ENCODE data around the gene PRKAB1. TPM values are rescaled to one million over a fixed set of nuclear protein-coding genes. Genes with fewer than 3 reads are reported as not detected.
A peak's percentile ranks its signal among the peaks of the same experiment; 100 is the strongest.

Gene PRKAB1
- total and polyA plus RNA-seq, 9 of the 15 experiments (the other 6 are each of a cell fraction or from before 2014, with no cell fraction given), result 32.6 to 94.2 (median 63.8) TPM

DNA sequence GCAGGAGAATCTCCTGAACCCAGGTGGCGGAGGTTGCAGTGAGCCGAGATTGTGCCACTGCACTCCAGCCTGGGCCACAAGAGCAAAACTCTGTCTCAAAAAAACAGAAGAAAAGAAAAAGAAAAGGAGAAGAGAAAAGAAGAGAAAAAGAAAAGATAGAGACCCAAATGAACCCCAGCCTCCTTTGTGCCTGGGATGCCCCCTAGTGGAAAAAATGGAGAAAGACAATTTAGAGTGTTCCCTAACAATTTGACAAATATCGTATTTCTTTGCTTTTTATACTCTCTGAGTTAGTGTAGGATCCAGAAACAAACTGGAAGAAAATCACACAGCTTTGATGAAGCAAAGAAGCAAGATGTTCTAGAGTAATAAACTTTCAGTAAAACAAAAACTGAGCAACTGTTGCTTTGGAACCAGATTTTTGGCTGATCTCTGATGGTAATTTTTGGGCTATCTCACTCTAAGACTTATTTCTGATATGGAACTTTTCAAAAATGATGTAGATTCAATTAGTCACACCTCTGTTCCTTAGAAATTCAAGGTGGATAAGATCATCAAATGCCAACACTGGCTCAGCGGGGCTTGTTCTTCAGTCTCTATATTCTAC, 18.6 kb upstream of the PRKAB1 start (continued):
- peak; percentile 65 to 82 for TF ChIP-seq RAD21 (CRISPR knock-in tag; conservative IDR thresholded peaks at IDR 0.05 in 1 of 2, IDR thresholded peaks at IDR 0.05 in 1 of 2)
- no peak for TF ChIP-seq RBM15 (IDR thresholded peaks at IDR 0.05; ENCODE audit: insufficient read depth, low read length)
- no peak for TF ChIP-seq NBN (IDR thresholded peaks at IDR 0.05; ENCODE audit: low read depth)
- TF ChIP-seq ELF1 (tag; IDR thresholded peaks at IDR 0.05), result no peak
- TF ChIP-seq NRF1 (conservative IDR thresholded peaks at IDR 0.05 in 1 of 2, IDR thresholded peaks at IDR 0.05 in 1 of 2), result no peak
- no peak for TF ChIP-seq ZNF444 (CRISPR knock-in tag; IDR thresholded peaks at IDR 0.05)
- no peak for TF ChIP-seq YBX1 (IDR thresholded peaks at IDR 0.05)

- no peak overlapping the region for H2AFZ ChIP-seq (ENCODE audit: low read depth, low read length)
- H3K9me1 ChIP-seq (ENCODE audit: control insufficient read depth, insufficient read depth, low read length), result no peaks in the 10 kb centered on the region
- ATAC-seq (no peak), FAIRE-seq (no peak), DNase-seq (ENCODE audit: extremely low read depth in 1 of 4, low spot score in 3 of 4) (no peak)
- H3K79me2 ChIP-seq (ENCODE audit: control insufficient read depth, insufficient read depth, low read length), result no peaks in the 10 kb centered on the region
- intact Hi-C loops (cut with micrococcal nuclease), result no loop called here
- no TSS peak for BruUV-seq (replicated peaks)
- CTCF ChIA-PET (ENCODE audit: low intra/inter-chr PET ratio), result interaction anchor here (0.5 kb wide), 1 partner anchor 9 kb away, joined by 3 read pairs; no protein-coding TSS in a partner anchor
- no peaks in the 10 kb centered on the region for H3K4me1 ChIP-seq (replicated peaks in 1 of 2; ENCODE audit: control insufficient read depth in 2 of 2, insufficient read depth in 2 of 2, low read length in 2 of 2)
- H4K20me1 ChIP-seq (replicated peaks; ENCODE audit: control insufficient read depth, insufficient read depth, low read length), result no peaks in the 10 kb centered on the region
- H3K9me3 ChIP-seq (replicated peaks; ENCODE audit: control insufficient read depth, insufficient read depth, low read depth, low read length), result no peaks in the 10 kb centered on the region
- no peak overlapping the region for H3K9ac ChIP-seq (ENCODE audit: insufficient read depth in 1 of 2, low read depth in 2 of 2, low read length in 2 of 2)
- POLR2A ChIA-PET, result interaction anchor here (0.9 kb wide), 1 partner anchor 10 kb away, joined by 3 read pairs; no protein-coding TSS in a partner anchor
- 11% methylated on average over 3 of the region's 3 CpGs for WGBS (ENCODE audit: insufficient coverage, low coverage, missing lambda C conversion rate)
- in situ Hi-C loops (cut with MboI), result no loop called here
- H3K27ac ChIP-seq (ENCODE audit: extremely low read depth, low read depth, low read length), result no peak overlapping the region
- H3K36me3 ChIP-seq (ENCODE audit: control insufficient read depth, insufficient read depth, low read length), result no peaks in the 10 kb centered on the region
- peaks cover 0 to 4% of the 10 kb centered on the region in 2 experiments; a peak in 1 of 5 replicates for H3K27me3 ChIP-seq (ENCODE audit: control insufficient read depth in 2 of 2, insufficient read depth in 2 of 2, low read length in 2 of 2)
- H3K4me3 ChIP-seq, result no peak overlapping the region
- H3K4me2 ChIP-seq (ENCODE audit: insufficient read depth, low read length), result no peak overlapping the region
- no peak for TF ChIP-seq KAT2B (IDR thresholded peaks at IDR 0.05; ENCODE audit: low read depth, low read length)
- TF ChIP-seq MTF1 (CRISPR knock-in tag; IDR thresholded peaks at IDR 0.05; ENCODE audit: borderline replicate concordance), result no peak
- no peak for TF ChIP-seq ZNF3 (CRISPR knock-in tag; IDR thresholded peaks at IDR 0.05)
- TF ChIP-seq TAF1 (IDR thresholded peaks at IDR 0.05; ENCODE audit: control insufficient read depth, extremely low read depth, insufficient read depth, low read length, severe bottlenecking), result no peak
- TF ChIP-seq, protein P1, sequence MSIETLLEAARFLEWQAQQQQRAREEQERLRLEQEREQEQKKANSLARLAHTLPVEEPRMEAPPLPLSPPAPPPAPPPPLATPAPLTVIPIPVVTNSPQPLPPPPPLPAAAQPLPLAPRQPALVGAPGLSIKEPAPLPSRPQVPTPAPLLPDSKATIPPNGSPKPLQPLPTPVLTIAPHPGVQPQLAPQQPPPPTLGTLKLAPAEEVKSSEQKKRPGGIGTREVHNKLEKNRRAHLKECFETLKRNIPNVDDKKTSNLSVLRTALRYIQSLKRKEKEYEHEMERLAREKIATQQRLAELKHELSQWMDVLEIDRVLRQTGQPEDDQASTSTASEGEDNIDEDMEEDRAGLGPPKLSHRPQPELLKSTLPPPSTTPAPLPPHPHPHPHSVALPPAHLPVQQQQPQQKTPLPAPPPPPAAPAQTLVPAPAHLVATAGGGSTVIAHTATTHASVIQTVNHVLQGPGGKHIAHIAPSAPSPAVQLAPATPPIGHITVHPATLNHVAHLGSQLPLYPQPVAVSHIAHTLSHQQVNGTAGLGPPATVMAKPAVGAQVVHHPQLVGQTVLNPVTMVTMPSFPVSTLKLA (conservative IDR thresholded peaks at IDR 0.05), result no peak
- no peak for TF ChIP-seq ZNF561 (CRISPR knock-in tag; conservative IDR thresholded peaks at IDR 0.05)
- TF ChIP-seq, protein P2, sequence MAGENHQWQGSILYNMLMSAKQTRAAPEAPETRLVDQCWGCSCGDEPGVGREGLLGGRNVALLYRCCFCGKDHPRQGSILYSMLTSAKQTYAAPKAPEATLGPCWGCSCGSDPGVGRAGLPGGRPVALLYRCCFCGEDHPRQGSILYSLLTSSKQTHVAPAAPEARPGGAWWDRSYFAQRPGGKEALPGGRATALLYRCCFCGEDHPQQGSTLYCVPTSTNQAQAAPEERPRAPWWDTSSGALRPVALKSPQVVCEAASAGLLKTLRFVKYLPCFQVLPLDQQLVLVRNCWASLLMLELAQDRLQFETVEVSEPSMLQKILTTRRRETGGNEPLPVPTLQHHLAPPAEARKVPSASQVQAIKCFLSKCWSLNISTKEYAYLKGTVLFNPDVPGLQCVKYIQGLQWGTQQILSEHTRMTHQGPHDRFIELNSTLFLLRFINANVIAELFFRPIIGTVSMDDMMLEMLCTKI (IDR thresholded peaks at IDR 0.05; ENCODE audit: partially characterized antibody), result no peak
- no peak for TF ChIP-seq ZZZ3 (IDR thresholded peaks at IDR 0.05)
- TF ChIP-seq SIX5 (IDR thresholded peaks at IDR 0.05; ENCODE audit: borderline replicate concordance in 1 of 2, insufficient read depth in 1 of 2, low read depth in 1 of 2, low read length in 2 of 2), result no peak
- TF ChIP-seq TCF7L2 (IDR thresholded peaks at IDR 0.05; ENCODE audit: low read depth, low read length), result no peak
- no peak for TF ChIP-seq NCOA1 (IDR thresholded peaks at IDR 0.05; ENCODE audit: low read depth)
These were observed 15.3 kb upstream of the PRKAB1 start for GRCh38 chr12:119652665-119653064.

Measured in K562 (cell line).